Naive thymus-derived CD8-positive, alpha-beta T cell (primary cell): ENCODE data around the gene PKD1. TPM values are rescaled to one million over a fixed set of nuclear protein-coding genes. Genes with fewer than 3 reads are reported as not detected.

Experiments used
- ATAC-seq, 2 donors: fragments of 150-1000 bp; cut with Tn5 transposase in 1 of 2; sonication (Bioruptor Pico), chemical (Tn5 transposase) in 1 of 2; 1 replicate in 1 of 2; 2 replicates in 1 of 2; pipeline ENCODE4 v1.10.0; 2021; ENCODE audit warnings: mild to moderate bottlenecking in 2 of 2, moderate library complexity in 2 of 2
- POLR2A ChIA-PET: fragments of 350-600 bp; sonication (Branson Sonifier 250); formaldehyde crosslinking; loops from one replicate; lab custom pipeline; 2021; ENCODE audit warnings: antibody characterized with exemption; lab: Charles Lee
- DNase-seq, 10 donors: peaks; one replicate each; pipeline versions ENCODE4 v3.0.0 to v3.0.0-alpha.2; 2020 to 2022
- H3K27ac Mint-ChIP-seq, 10 donors: one replicate each; pipeline ENCODE4 v1.8.0; 2020 to 2022; ENCODE audit warnings: mild to moderate bottlenecking in 10 of 10, mixed read lengths in 10 of 10, moderate library complexity in 4 of 10, inconsistent platforms in 1 of 10
- H3K27me3 Mint-ChIP-seq, 5 donors: one replicate each; pipeline ENCODE4 v1.8.0; 2021 to 2022; ENCODE audit warnings: mixed read lengths in 5 of 5
- H3K36me3 Mint-ChIP-seq, 3 donors: one replicate each; pipeline ENCODE4 v1.8.0; 2020 to 2022; ENCODE audit warnings: mixed read lengths in 3 of 3, mild to moderate bottlenecking in 2 of 3, inconsistent platforms in 1 of 3
- H3K4me1 Mint-ChIP-seq, 4 donors: one replicate each; pipeline ENCODE4 v1.8.0; 2021 to 2022; ENCODE audit warnings: mixed read lengths in 4 of 4
- H3K4me3 Mint-ChIP-seq, 10 donors: one replicate each; pipeline ENCODE4 v1.8.0; 2020 to 2022; ENCODE audit warnings: mild to moderate bottlenecking in 10 of 10, mixed read lengths in 10 of 10, moderate library complexity in 6 of 10, inconsistent platforms in 1 of 10
- H3K9me3 Mint-ChIP-seq, 9 donors: one replicate each; pipeline ENCODE4 v1.8.0; 2020 to 2022; ENCODE audit warnings: mixed read lengths in 9 of 9, mild to moderate bottlenecking in 3 of 9, inconsistent platforms in 1 of 9, moderate library complexity in 1 of 9
- polyA plus RNA-seq, 3 donors: library from polyadenylated mRNA; unstranded; fragments of 300-500 nt; fragmentation: Illumina TruSeq; gene quantifications; one replicate each; pipeline ENCODE4 v1.2.3, GENCODE V29; 2021
- total RNA-seq, 8 experiments: library from RNA in 2 of 8; stranded (reverse) in 2 of 8; gene quantifications; one replicate each; pipeline ENCODE4 v1.2.3 and lab custom pipeline; 2021 to 2026

The PKD1 gene
- total and polyA plus RNA-seq, 5 experiments from 2014 or later, result 3.5 to 134 (median 9.9) TPM

DNA sequence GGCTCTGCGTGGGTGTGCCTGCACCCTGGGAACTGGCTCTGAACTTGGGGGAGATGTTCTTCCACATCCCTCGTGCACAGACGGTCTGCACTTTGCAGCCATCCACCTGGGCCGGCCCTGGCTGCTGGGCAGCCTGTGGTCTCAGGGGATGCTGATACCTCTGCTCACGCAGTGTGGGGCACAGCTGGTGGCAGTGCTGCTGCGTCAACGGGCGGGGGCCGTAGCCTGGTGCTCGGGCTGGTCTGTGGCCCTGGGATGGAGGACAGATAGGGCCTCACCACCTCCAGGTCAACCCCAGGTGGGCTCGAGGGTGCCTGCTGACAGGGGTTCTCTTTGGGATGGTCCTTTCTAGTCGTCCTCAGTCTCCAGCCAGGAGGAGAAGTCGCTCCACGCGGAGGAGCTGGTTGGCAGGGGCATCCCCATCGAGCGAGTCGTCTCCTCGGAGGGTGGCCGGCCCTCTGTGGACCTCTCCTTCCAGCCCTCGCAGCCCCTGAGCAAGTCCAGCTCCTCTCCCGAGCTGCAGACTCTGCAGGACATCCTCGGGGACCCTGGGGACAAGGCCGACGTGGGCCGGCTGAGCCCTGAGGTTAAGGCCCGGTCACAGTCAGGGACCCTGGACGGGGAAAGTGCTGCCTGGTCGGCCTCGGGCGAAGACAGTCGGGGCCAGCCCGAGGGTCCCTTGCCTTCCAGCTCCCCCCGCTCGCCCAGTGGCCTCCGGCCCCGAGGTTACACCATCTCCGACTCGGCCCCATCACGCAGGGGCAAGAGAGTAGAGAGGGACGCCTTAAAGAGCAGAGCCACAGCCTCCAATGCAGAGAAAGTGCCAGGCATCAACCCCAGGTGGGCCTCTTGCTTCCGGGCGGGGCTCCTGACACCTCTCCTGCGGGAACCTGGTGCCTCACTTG is 51.6 kb downstream of the PKD1 start:
- ATAC-seq (no peak), DNase-seq (no peak)
- no peaks in the 10 kb centered on the region for H3K4me1 Mint-ChIP-seq
- POLR2A ChIA-PET, result no interaction called here
- H3K27me3 Mint-ChIP-seq, result no peaks in the 10 kb centered on the region
- H3K27ac Mint-ChIP-seq, result no peak overlapping the region
- H3K9me3 Mint-ChIP-seq, result no peaks in the 10 kb centered on the region
- no peak overlapping the region for H3K4me3 Mint-ChIP-seq
- H3K36me3 Mint-ChIP-seq, result peaks cover 0 to 16% (median 0%) of the 10 kb centered on the region in 3 donors

DNA sequence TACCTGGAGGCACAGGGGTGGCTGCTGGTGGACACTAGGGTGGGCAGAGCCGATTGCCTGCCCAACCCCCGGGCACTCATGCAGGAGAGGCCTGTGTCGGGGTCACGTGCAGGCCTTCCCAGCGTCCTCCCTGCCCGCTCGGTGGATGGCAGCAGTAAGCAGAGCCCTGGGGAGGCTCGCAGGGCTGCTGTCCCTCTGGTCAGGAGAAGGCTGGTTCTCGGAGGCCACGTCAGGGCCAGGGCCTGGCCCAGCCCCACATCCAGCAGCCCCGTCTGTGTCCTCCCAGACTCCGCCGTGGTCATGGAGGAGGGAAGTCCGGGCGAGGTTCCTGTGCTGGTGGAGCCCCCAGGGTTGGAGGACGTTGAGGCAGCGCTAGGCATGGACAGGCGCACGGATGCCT is 52.3 kb downstream of the PKD1 start:
- Mint-ChIP-seq H3K27ac (peak overlapping the region in 2 of 10 donors; percentile 19 to 72), H3K4me1 (no peaks in the 10 kb centered on the region), H3K27me3 (no peaks in the 10 kb centered on the region), H3K4me3 (peak overlapping the region in 3 of 10 donors; percentile 27 to 70 (median 50)), H3K9me3 (no peaks in the 10 kb centered on the region), H3K36me3 (peaks cover 0 to 16% (median 0%) of the 10 kb centered on the region in 3 donors)
- POLR2A ChIA-PET, result interaction anchor here (0.6 kb wide), 1 partner anchor 103 kb away, joined by 3 read pairs; no protein-coding TSS in a partner anchor
- DNase-seq, result no peak
- peak in 1 of 2 donors; percentile 13 for ATAC-seq

DNA sequence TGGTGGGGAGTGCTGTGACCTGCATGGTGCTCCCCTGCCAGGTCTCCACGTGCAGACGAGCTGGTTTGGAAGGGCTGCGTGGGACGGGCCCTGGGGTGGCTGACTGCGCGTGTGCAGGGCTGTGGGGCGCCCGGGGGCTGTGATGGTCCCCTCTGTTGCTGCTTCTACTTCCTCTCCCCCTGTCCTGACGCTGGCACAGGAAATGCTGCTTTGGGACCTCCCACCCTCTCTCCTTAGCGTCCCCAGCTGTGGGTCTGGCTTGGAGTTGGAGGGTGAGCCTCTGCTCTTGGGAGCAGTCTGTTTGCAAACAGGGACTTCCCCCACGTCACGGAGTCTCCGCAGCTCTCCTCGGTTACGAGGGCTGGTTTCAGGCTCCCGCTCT is 52.7 kb downstream of the PKD1 start:
- Mint-ChIP-seq H3K36me3 (peaks cover 0 to 16% (median 0%) of the 10 kb centered on the region in 3 donors), H3K9me3 (no peaks in the 10 kb centered on the region), H3K4me3 (peak overlapping the region in 6 of 10 donors; percentile 7 to 75 (median 50)), H3K27me3 (no peaks in the 10 kb centered on the region), H3K4me1 (no peaks in the 10 kb centered on the region), H3K27ac (peak overlapping the region in 5 of 10 donors; percentile 19 to 74 (median 66))
- ATAC-seq, result peak; percentile 38 to 61
- POLR2A ChIA-PET, result interaction anchor here (0.6 kb wide), 1 partner anchor 102 kb away, joined by 3 read pairs; no protein-coding TSS in a partner anchor
- DNase-seq, result peak in 1 of 10 donors; percentile 21

DNA sequence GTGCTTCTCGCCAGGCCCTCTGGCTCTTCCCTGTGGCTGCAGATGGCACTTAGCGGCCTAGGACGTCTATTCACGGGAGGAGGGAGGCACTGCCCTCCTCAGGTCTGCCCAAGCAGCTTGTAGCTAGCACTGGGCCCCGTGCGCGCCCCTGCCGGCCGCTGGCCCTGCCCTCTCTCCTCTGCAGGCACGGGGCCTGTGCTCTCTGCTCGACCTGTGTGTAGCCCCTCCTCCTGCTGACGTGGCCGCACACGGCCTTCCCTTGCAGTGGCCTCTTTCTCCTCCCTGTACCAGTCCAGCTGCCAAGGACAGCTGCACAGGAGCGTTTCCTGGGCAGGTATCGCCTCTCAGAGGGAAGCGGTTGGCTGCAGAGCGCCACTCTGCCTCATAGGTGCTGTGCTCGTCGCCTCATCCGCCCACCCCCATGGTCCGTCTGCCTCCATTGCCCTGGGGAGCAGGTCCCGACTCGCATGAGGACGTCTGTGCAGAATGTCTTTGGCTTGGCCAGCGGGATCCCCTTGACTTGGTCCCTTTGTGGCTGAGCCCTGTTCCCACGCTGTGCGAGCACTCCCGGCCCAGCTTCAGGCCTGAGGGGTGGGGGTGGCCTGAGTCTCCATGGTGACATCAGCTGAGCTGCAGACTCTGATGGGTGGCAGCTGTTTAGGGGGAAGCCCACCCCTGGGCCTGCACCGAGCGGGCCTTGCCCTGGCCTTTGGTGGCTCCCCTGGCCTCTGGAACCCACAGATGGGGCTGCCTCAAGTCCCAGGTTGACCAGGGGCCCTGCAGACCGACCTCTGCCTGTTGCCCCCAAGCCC is 53.3 kb downstream of the PKD1 start:
- Mint-ChIP-seq H3K9me3 (no peaks in the 10 kb centered on the region), H3K27ac (peak overlapping the region in 2 of 10 donors; percentile 53 to 61), H3K4me1 (no peaks in the 10 kb centered on the region), H3K4me3 (no peak overlapping the region), H3K27me3 (no peaks in the 10 kb centered on the region), H3K36me3 (peaks cover 0 to 13% (median 0%) of the 10 kb centered on the region in 3 donors)
- peak in 1 of 2 donors; percentile 3 for ATAC-seq
- POLR2A ChIA-PET, result no interaction called here
- DNase-seq, result no peak

DNA sequence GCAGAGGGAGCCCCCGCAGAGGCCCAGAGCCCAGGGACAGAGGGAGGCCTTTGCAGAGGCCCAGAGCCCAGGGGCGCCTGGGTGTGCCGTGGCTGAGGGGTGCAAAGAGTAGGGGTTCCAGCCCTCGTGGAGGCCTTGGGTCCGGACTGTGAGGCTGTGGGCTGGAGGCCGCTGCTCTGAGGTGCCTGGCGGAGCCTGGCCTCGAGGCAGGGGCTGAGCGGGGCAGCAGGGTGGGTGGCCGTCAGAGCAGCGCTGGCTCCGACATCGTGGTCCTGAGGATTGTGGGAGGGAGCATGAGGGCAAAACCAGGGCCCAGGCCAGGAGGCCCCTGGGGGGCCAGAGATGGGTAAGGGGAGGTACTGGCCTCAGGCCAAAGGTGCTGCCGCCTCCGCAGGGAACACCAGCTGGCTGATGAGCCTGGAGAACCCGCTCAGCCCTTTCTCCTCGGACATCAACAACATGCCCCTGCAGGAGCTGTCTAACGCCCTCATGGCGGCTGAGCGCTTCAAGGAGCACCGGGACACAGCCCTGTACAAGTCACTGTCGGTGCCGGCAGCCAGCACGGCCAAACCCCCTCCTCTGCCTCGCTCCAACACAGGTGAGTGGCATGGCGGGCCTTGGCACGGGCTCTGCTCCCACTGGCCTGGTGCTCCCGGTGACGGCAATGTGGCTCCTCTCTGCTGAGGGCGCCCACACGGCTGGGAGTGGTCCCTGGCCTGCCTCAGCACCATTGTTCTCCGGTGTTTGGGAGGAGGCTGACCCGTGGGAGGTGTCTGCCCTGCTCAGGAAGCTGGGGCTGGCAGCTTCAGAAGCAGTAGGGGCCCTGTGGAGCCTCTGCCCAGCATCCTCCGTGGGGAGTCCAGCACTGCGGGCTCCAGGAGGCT is 54.3 kb downstream of the PKD1 start:
- no peaks in the 10 kb centered on the region for H3K9me3 Mint-ChIP-seq
- ATAC-seq (no peak), DNase-seq (no peak)
- POLR2A ChIA-PET, result interaction anchor here (1.2 to 1.3 kb wide), 2 partner anchors 10 to 33 kb away, joined by 3 read pairs; partner anchors contain the start of genes NTHL1 and TSC2
- no peaks in the 10 kb centered on the region for H3K4me1 Mint-ChIP-seq
- H3K36me3 Mint-ChIP-seq, result peaks cover 0 to 13% (median 0%) of the 10 kb centered on the region in 3 donors
- peak overlapping the region in 1 of 10 donors; percentile 61 for H3K27ac Mint-ChIP-seq
- no peaks in the 10 kb centered on the region for H3K27me3 Mint-ChIP-seq
- H3K4me3 Mint-ChIP-seq, result no peak overlapping the region

DNA sequence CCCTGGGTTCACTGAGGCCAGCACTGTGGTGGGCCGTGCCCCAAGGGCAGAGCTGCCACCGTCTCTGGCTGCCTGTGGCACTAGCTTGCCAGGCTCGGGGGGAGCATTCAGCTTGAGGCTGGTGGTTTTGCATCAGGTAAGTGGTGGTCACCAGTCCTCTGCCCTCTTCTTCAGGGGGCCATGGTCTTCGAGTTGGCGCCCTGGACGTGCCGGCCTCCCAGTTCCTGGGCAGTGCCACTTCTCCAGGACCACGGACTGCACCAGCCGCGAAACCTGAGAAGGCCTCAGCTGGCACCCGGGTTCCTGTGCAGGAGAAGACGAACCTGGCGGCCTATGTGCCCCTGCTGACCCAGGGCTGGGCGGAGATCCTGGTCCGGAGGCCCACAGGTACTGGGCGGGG is 55.7 kb downstream of the PKD1 start:
- peaks cover 0 to 16% (median 0%) of the 10 kb centered on the region in 3 donors for H3K36me3 Mint-ChIP-seq
- H3K4me3 Mint-ChIP-seq, result no peak overlapping the region

DNA sequence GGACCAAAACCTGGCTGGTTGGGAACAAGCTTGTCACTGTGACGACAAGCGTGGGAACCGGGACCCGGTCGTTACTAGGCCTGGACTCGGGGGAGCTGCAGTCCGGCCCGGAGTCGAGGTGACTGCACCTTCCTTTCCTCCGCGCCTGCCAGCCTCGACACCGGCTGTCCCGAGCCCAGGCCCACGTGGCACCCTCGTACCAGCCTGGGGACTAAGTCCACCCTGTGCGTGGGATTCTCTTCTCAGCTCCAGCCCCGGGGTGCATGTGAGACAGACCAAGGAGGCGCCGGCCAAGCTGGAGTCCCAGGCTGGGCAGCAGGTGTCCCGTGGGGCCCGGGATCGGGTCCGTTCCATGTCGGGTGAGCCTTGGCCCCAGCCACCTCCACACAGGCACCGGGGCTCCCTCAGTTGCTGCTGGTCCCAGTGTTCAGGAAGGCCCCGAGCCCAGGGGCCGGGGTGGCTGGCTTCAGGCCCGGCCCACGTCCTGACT is 56.3 kb downstream of the PKD1 start:
- no peak overlapping the region for H3K4me3 Mint-ChIP-seq
- POLR2A ChIA-PET, result no interaction called here
- H3K4me1 Mint-ChIP-seq, result no peaks in the 10 kb centered on the region
- H3K36me3 Mint-ChIP-seq, result peaks cover 0 to 20% (median 5%) of the 10 kb centered on the region in 3 donors
- DNase-seq, result no peak
- H3K9me3 Mint-ChIP-seq, result no peaks in the 10 kb centered on the region
- H3K27ac Mint-ChIP-seq, result no peak overlapping the region
- ATAC-seq, result no peak
- no peaks in the 10 kb centered on the region for H3K27me3 Mint-ChIP-seq

More for the DNA sequence above, 55.7 kb downstream of the PKD1 start:
- H3K27me3 Mint-ChIP-seq, result no peaks in the 10 kb centered on the region
- H3K9me3 Mint-ChIP-seq, result no peaks in the 10 kb centered on the region
- ATAC-seq (no peak), DNase-seq (no peak)
- POLR2A ChIA-PET, result interaction anchor here (1.2 to 1.3 kb wide), 2 partner anchors 12 to 32 kb away, joined by 3 read pairs; partner anchors contain the start of genes NTHL1 and TSC2
- no peaks in the 10 kb centered on the region for H3K4me1 Mint-ChIP-seq
- peak overlapping the region in 1 of 10 donors; percentile 31 for H3K27ac Mint-ChIP-seq

DNA sequence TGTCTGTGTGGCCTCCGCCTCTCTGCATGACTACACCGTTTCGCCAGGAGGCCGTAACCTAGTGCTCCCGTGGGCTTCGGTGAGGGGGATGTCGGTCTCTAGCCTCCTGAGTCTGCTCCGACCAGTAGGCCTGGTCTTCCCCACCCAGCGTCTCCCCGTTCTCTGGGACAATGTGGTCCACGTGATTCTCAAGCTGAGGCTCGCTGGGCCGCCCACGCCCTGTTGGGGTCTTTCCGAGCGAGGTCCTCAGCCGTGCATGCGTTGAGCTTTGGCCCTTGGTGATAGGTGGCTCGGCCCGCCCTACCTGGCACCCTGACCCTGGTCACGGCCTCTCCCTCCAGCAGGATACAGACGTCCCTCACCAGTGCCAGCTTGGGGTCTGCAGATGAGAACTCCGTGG is 57.0 kb downstream of the PKD1 start:
- POLR2A ChIA-PET, result no interaction called here
- no peak overlapping the region for H3K27ac Mint-ChIP-seq
- DNase-seq (no peak), ATAC-seq (no peak)
- no peaks in the 10 kb centered on the region for H3K4me1 Mint-ChIP-seq
- H3K27me3 Mint-ChIP-seq, result no peaks in the 10 kb centered on the region
- H3K36me3 Mint-ChIP-seq, result peaks cover 0 to 21% (median 6%) of the 10 kb centered on the region in 3 donors
- H3K4me3 Mint-ChIP-seq, result no peak overlapping the region
- no peaks in the 10 kb centered on the region for H3K9me3 Mint-ChIP-seq

DNA sequence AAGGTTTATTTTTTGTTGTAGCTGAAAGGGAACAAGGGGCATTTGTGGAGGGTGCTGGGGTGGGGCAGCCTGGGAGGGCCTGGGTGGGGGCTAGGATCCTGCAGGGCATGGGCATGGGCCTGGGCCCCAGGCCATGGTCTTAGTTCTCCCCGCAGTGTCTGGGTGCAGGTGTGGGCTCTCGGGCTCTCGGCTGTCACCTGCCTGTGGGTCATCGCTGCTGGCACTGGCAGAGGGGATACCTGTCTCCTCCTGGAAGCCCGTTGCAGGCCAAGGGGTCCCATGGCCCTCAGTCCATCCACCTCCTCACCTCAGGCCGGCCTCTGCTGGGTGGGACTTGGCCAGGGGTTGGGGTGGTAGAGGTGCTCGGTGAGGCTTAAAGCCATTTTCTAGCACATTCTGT is 57.6 kb downstream of the PKD1 start:
- H3K9me3 Mint-ChIP-seq, result no peaks in the 10 kb centered on the region
- H3K27me3 Mint-ChIP-seq, result no peaks in the 10 kb centered on the region
- no peak overlapping the region for H3K27ac Mint-ChIP-seq
- no peak overlapping the region for H3K4me3 Mint-ChIP-seq
- no peak for DNase-seq
- no peak for ATAC-seq
- POLR2A ChIA-PET, result no interaction called here
- H3K4me1 Mint-ChIP-seq, result no peaks in the 10 kb centered on the region
- peaks cover 0 to 24% (median 8%) of the 10 kb centered on the region in 3 donors for H3K36me3 Mint-ChIP-seq

DNA sequence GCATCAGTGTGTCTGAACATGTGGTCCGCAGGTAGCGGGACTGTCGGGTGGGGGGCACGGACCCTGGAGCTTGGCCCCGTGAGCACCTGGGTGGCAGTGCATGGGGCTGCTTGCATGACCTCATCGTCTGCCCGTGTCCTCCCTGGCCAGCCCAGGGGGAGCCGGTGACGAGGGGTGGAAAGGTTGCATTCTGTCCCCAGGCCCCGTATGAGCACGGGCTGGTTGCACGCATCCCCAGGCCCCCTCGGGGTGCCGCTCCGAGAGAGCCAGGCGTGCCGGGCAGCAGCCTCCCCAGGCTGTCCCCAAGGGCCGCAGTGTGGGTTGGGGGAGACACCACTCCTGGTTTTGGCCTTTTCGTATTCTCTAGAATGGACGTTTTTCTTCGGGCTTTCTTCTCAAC is 58.0 kb downstream of the PKD1 start:
- Mint-ChIP-seq H3K27ac (peak overlapping the region in 1 of 10 donors; percentile 33), H3K4me3 (no peak overlapping the region), H3K36me3 (peaks cover 0 to 24% (median 9%) of the 10 kb centered on the region in 3 donors), H3K9me3 (no peaks in the 10 kb centered on the region), H3K27me3 (no peaks in the 10 kb centered on the region), H3K4me1 (no peaks in the 10 kb centered on the region)
- POLR2A ChIA-PET, result no interaction called here
- no peak for DNase-seq
- no peak for ATAC-seq

DNA sequence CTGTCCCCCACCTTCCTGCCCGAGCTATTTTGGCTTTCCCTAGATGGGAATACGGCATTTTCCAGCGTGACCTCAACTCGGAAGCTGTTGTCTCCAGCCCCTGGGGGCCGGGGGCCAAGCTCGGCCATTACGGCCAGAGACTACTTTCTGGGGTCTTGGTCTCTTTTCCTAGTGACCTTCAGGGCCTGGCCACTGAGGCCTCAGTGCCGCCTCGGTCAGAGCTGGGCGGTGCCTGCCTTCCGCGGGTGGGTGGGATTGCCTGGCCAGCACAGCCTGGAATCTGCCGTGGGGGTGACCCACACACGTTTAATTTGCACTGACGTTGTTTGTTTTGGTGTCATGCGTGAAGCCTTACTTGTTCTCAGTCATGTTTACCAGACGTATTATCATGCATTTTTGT is 58.7 kb downstream of the PKD1 start:
- Mint-ChIP-seq H3K4me3 (no peak overlapping the region), H3K4me1 (no peaks in the 10 kb centered on the region), H3K27ac (no peak overlapping the region), H3K27me3 (no peaks in the 10 kb centered on the region), H3K9me3 (no peaks in the 10 kb centered on the region), H3K36me3 (peaks cover 0 to 27% (median 9%) of the 10 kb centered on the region in 3 donors)
- POLR2A ChIA-PET, result interaction anchor here (0.8 kb wide), 1 partner anchor 78 kb away, joined by 3 read pairs; the partner anchor contains the start of gene TRAF7
- ATAC-seq (no peak), DNase-seq (no peak)
